DOHH2 (cell line): ENCODE results near the gene C1QL2.

Experiments
- EZH2phosphoT487 ChIP-seq: fragments of 200-600 bp; sonication (generic); IDR thresholded peaks from 2 replicates; pipeline ENCODE4 v1.6.1; 2017; ENCODE audit warnings: borderline replicate concordance, mild to moderate bottlenecking, antibody characterized with exemption, low read length, moderate library complexity, mixed read lengths
- TF ChIP-seq, protein P1 (sequence below): fragments of 200-600 bp; sonication (generic); IDR thresholded peaks from one replicate; pipeline ENCODE4 v1.5.1; 2014; ENCODE audit warnings: antibody characterized with exemption, mild to moderate bottlenecking, low read depth, low read length; ENCODE audit not compliant: poor library complexity, severe bottlenecking

DNA sequence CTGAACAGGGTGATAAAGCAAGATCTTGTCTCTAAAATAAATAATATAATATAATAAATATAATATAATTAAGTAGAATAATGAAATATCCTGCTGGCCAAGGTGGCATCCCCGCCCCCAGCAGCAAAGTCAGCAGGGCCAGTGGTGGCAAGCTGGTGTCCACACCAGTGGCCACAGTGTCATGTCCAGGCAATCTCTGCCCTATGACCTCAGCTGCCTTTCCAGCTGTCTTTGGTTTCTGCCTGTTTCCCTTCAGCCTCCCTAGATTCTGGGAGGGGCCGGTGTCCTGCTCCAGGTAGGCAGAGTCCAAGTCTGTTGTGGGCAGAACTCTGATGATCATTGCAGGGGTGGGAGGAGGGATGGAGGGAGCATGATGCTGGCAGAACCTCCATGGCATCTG lies 48.9 kb upstream of the C1QL2 start:
- TF ChIP-seq, protein P1, sequence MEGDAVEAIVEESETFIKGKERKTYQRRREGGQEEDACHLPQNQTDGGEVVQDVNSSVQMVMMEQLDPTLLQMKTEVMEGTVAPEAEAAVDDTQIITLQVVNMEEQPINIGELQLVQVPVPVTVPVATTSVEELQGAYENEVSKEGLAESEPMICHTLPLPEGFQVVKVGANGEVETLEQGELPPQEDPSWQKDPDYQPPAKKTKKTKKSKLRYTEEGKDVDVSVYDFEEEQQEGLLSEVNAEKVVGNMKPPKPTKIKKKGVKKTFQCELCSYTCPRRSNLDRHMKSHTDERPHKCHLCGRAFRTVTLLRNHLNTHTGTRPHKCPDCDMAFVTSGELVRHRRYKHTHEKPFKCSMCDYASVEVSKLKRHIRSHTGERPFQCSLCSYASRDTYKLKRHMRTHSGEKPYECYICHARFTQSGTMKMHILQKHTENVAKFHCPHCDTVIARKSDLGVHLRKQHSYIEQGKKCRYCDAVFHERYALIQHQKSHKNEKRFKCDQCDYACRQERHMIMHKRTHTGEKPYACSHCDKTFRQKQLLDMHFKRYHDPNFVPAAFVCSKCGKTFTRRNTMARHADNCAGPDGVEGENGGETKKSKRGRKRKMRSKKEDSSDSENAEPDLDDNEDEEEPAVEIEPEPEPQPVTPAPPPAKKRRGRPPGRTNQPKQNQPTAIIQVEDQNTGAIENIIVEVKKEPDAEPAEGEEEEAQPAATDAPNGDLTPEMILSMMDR, result no peak
- no peak for TF ChIP-seq EZH2phosphoT487
